Breast epithelium (tissue), 4 donors: ENCODE results near the gene CLSTN1. TPM values are rescaled to one million over a fixed set of nuclear protein-coding genes. Genes with fewer than 3 reads are reported as not detected.
A peak's percentile ranks its signal among the peaks of the same experiment; 100 is the strongest.

Experiments used
- DNase-seq, 2 donors: peaks; one replicate each; pipeline ENCODE4 v3.0.0-alpha.2; 2019; ENCODE audit warnings: low spot score in 2 of 2
- H3K27ac ChIP-seq, 2 donors: fragments of 200-600 bp; sonication (generic) in 1 of 2; one replicate each; pipeline ENCODE4 v1.5.1; 2016 to 2019; ENCODE audit warnings: mild to moderate bottlenecking in 1 of 2
- H3K27me3 ChIP-seq, 2 donors: fragments of 200-600 bp; sonication (generic) in 1 of 2; one replicate each; pipeline versions ENCODE4 v1.5.1 to v1.6.0; 2017 to 2019; ENCODE audit warnings: control low read depth in 1 of 2, mild to moderate bottlenecking in 1 of 2
- H3K36me3 ChIP-seq: fragments of 200-600 bp; one replicate; pipeline ENCODE4 v1.5.1; 2019
- H3K4me1 ChIP-seq, 2 donors: fragments of 200-600 bp; sonication (generic); one replicate each; pipeline ENCODE4 v1.5.1; 2016 to 2019; ENCODE audit warnings: control low read depth in 1 of 2
- H3K4me3 ChIP-seq, 3 donors: fragments of 200-600 bp; sonication (generic); 1 replicate in 2 of 3; 2 replicates in 1 of 3; pipeline ENCODE4 v1.5.1; 2016 to 2019; ENCODE audit warnings: mild to moderate bottlenecking in 3 of 3, moderate library complexity in 2 of 3
- H3K9me3 ChIP-seq, 2 donors: fragments of 200-600 bp; sonication (generic) in 1 of 2; one replicate each; pipeline ENCODE4 v1.5.1; 2016 to 2019; ENCODE audit warnings: control low read depth in 1 of 2
- CTCF ChIP-seq, 3 donors: fragments of 450-650 bp; IDR thresholded peaks; one replicate each; pipeline ENCODE4 v1.5.1; 2016 to 2017; ENCODE audit warnings: antibody characterized with exemption in 3 of 3, mild to moderate bottlenecking in 3 of 3, moderate library complexity in 3 of 3
- POLR2A ChIP-seq: fragments of 450-650 bp; IDR thresholded peaks from one replicate; pipeline ENCODE4 v1.6.1; 2016; ENCODE audit warnings: antibody characterized with exemption, mild to moderate bottlenecking, moderate library complexity
- POLR2AphosphoS5 ChIP-seq, 3 donors: sonication (generic); formaldehyde crosslinking; IDR thresholded peaks; one replicate each; pipeline ENCODE4 v1.6.1; 2017; ENCODE audit warnings: antibody characterized with exemption in 3 of 3
- intact Hi-C: fragments of 100-400 bp; cut with DNase I; formaldehyde crosslinking; loops from one replicate; pipeline ENCODE4 v1.15.1; 2023; ENCODE audit warnings: low total_unique reads
- total RNA-seq, 3 donors: library from RNA; depleted of rRNA; stranded (reverse); fragments of >200 nt; gene quantifications; one replicate each; pipeline ENCODE4 v1.1.0, GENCODE V29; 2016

Gene CLSTN1
- total RNA-seq, 3 donors from 2014 or later: 25.4 to 47.5 (median 42.3) TPM

GRCh38 chr1:9866836-9867235 lies 43.1 kb upstream of the CLSTN1 start:
- DNase-seq: no peak
- intact Hi-C loops: loop anchor here (10.0 kb wide), 1 partner anchor 82 kb away; no protein-coding TSS in a partner anchor
- Histone ChIP-seq H3K27ac (no peak overlapping the region), H3K4me3 (no peak overlapping the region), H3K9me3 (no peaks in the 10 kb centered on the region), H3K4me1 (peaks cover 0 to 11% of the 10 kb centered on the region in 2 donors), H3K36me3 (no peaks in the 10 kb centered on the region), H3K27me3 (no peaks in the 10 kb centered on the region)
- TF ChIP-seq CTCF (IDR thresholded peaks at IDR 0.05): no peak

DNA sequence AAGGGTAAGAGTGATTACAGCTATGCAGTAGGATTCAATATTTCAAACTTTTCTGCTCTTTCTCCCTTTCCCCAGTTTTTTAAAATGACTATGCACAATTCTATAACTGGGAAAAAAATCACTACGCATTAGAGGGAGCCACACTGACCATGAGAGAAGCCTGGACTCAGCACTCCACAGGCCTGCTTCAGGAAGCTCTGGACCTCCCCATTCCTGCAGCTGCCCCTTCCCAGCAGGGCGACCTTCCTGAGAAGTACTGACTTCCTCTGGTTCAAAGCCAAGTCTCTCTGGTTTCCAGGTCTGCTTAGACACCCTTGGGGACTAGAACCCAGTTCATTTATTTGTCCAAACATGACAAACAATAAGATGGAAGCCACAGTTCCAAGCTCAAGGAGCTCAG lies 42.0 kb upstream of the CLSTN1 start:
- H3K4me1 ChIP-seq: peaks cover 0 to 11% of the 10 kb centered on the region in 2 donors
- H3K27ac ChIP-seq: no peak overlapping the region
- DNase-seq: no peak
- H3K9me3 ChIP-seq: no peaks in the 10 kb centered on the region
- TF ChIP-seq POLR2AphosphoS5 (IDR thresholded peaks at IDR 0.05): no peak
- TF ChIP-seq POLR2A: no peak
- H3K4me3 ChIP-seq: no peak overlapping the region
- no peaks in the 10 kb centered on the region for H3K36me3 ChIP-seq
- H3K27me3 ChIP-seq: no peaks in the 10 kb centered on the region
- intact Hi-C loops: loop anchor here (10.0 kb wide), 1 partner anchor 81 kb away; no protein-coding TSS in a partner anchor

DNA sequence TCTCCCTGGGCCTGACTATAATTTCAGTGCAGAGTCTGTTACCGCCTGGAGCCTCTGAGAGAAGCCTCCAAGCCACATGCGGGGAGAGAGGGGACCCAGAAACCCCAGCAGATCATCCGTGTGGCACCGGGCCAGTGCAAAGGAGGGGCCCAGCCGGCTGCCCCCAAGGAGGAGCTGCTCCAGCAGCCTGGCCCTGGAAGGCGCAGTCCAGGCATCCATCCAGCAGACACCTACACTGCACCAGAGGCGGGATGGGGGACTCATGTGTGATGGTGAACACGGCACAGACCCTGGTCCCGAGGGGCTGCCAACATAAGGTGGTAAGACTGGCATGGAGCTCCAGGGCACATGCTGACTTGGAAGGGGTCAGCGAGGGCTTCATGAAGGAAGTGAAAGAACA lies 39.6 kb upstream of the CLSTN1 start:
- no peaks in the 10 kb centered on the region for H3K36me3 ChIP-seq

DNA sequence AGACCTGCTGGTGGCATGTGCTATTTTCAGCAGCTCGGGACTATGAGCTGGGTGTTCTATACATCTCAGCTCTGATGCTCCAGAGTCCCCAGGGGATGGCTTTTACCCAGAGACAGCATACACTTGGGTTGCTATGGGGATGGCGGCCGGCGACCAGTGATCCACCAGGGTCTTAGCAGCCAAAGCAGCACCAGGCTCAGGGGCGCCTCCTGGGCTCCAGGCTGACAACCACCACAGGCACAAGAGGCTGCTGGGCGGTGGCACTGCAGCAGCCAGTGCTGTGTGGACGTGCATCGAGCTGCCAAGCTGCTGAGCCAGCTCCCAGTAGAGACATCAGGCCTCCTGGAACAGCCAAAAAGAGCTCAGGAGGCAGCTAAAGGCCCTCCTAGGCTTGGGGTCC lies 37.6 kb upstream of the CLSTN1 start:
- no peak overlapping the region for H3K27ac ChIP-seq
- intact Hi-C loops: loop anchor here (10.0 kb wide), 1 partner anchor 77 kb away; no protein-coding TSS in a partner anchor
- no peak for DNase-seq
- H3K9me3 ChIP-seq: no peaks in the 10 kb centered on the region
- H3K4me1 ChIP-seq: peaks cover 0 to 11% of the 10 kb centered on the region in 2 donors
- H3K36me3 ChIP-seq: no peaks in the 10 kb centered on the region
- no peak overlapping the region for H3K4me3 ChIP-seq
- no peak for TF ChIP-seq CTCF (IDR thresholded peaks at IDR 0.05)
- no peak for TF ChIP-seq POLR2AphosphoS5 (IDR thresholded peaks at IDR 0.05)
- no peak for TF ChIP-seq POLR2A
- H3K27me3 ChIP-seq: no peaks in the 10 kb centered on the region

More for the DNA sequence above, 39.6 kb upstream of the CLSTN1 start:
- peaks cover 0 to 11% of the 10 kb centered on the region in 2 donors for H3K4me1 ChIP-seq
- DNase-seq: no peak
- no peaks in the 10 kb centered on the region for H3K9me3 ChIP-seq
- no peaks in the 10 kb centered on the region for H3K27me3 ChIP-seq
- H3K27ac ChIP-seq: peak overlapping the region; percentile 71 to 82
- intact Hi-C loops: loop anchor here (10.0 kb wide), 1 partner anchor 79 kb away; no protein-coding TSS in a partner anchor
- H3K4me3 ChIP-seq: no peak overlapping the region
- no peak for TF ChIP-seq POLR2A
- no peak for TF ChIP-seq POLR2AphosphoS5 (IDR thresholded peaks at IDR 0.05)
- TF ChIP-seq CTCF (IDR thresholded peaks at IDR 0.05): no peak

GRCh38 chr1:9860887-9861286 lies 37.1 kb upstream of the CLSTN1 start:
- H3K36me3 ChIP-seq: no peaks in the 10 kb centered on the region
- DNase-seq: no peak
- intact Hi-C loops: loop anchor here (10.0 kb wide), 1 partner anchor 76 kb away; no protein-coding TSS in a partner anchor
- H3K9me3 ChIP-seq: no peaks in the 10 kb centered on the region
- peaks cover 0 to 11% of the 10 kb centered on the region in 2 donors for H3K4me1 ChIP-seq
- H3K27ac ChIP-seq: no peak overlapping the region
- H3K4me3 ChIP-seq: no peak overlapping the region
- H3K27me3 ChIP-seq: no peaks in the 10 kb centered on the region
- no peak for TF ChIP-seq CTCF (IDR thresholded peaks at IDR 0.05)
- no peak for TF ChIP-seq POLR2AphosphoS5 (IDR thresholded peaks at IDR 0.05)
- no peak for TF ChIP-seq POLR2A
